Ascending aorta (tissue), 2 donors: ENCODE measurements around the gene RASA3. TPM values are rescaled to one million over a fixed set of nuclear protein-coding genes. Genes with fewer than 3 reads are reported as not detected.
A peak's percentile ranks its signal among the peaks of the same experiment; 100 is the strongest.

Experiments
- DNase-seq, 2 donors: peaks; one replicate each; pipeline ENCODE4 v3.0.0-alpha.2; 2019; ENCODE audit warnings: low spot score in 2 of 2
- H3K27ac ChIP-seq, 2 donors: fragments of 200-600 bp; sonication (generic); one replicate each; pipeline ENCODE4 v1.5.1; 2016 to 2017; ENCODE audit warnings: mild to moderate bottlenecking in 1 of 2
- H3K27me3 ChIP-seq: fragments of 200-600 bp; sonication (generic); one replicate; pipeline ENCODE4 v1.5.1; 2017
- H3K36me3 ChIP-seq, 2 donors: fragments of 200-600 bp; sonication (generic); one replicate each; pipeline ENCODE4 v1.5.1; 2016
- H3K4me1 ChIP-seq, 2 donors: fragments of 200-600 bp; sonication (generic); one replicate each; pipeline ENCODE4 v1.5.1; 2016 to 2017; ENCODE audit warnings: mild to moderate bottlenecking in 1 of 2
- H3K4me3 ChIP-seq, 2 donors: fragments of 200-600 bp; sonication (generic); one replicate each; pipeline ENCODE4 v1.5.1; 2016 to 2017; ENCODE audit warnings: mild to moderate bottlenecking in 1 of 2
- H3K9me3 ChIP-seq, 2 donors: fragments of 200-600 bp; sonication (generic); one replicate each; pipeline ENCODE4 v1.5.1; 2016
- intact Hi-C: fragments of 100-400 bp; cut with DNase I; formaldehyde crosslinking; loops from one replicate; pipeline ENCODE4 v1.15.1; 2023
- total RNA-seq: library from RNA; depleted of rRNA; stranded (reverse); fragments of >200 nt; gene quantifications from one replicate; pipeline ENCODE4 v1.1.0, GENCODE V29; 2016
- TF ChIP-seq, protein P1 (sequence below), 3 experiments: fragments of 200-600 bp in 2 of 3; fragments of 450-650 bp in 1 of 3; sonication (generic) in 2 of 3; IDR thresholded peaks; one replicate each; pipeline ENCODE4 v1.5.1; 2016 to 2019; ENCODE audit warnings: antibody characterized with exemption in 3 of 3, mild to moderate bottlenecking in 1 of 3, moderate library complexity in 1 of 3

The RASA3 gene
- total RNA-seq, 1 donor from 2014 or later = 30.7 TPM

GRCh38 chr13:114157869-114158495, 25.6 kb upstream of the RASA3 start:
- Histone ChIP-seq H3K36me3 (no peaks in the 10 kb centered on the region), H3K27ac (no peak overlapping the region), H3K4me1 (peaks cover 0 to 6% of the 10 kb centered on the region in 2 donors), H3K4me3 (no peak overlapping the region), H3K27me3 (no peaks in the 10 kb centered on the region), H3K9me3 (no peaks in the 10 kb centered on the region)
- TF ChIP-seq, protein P1, sequence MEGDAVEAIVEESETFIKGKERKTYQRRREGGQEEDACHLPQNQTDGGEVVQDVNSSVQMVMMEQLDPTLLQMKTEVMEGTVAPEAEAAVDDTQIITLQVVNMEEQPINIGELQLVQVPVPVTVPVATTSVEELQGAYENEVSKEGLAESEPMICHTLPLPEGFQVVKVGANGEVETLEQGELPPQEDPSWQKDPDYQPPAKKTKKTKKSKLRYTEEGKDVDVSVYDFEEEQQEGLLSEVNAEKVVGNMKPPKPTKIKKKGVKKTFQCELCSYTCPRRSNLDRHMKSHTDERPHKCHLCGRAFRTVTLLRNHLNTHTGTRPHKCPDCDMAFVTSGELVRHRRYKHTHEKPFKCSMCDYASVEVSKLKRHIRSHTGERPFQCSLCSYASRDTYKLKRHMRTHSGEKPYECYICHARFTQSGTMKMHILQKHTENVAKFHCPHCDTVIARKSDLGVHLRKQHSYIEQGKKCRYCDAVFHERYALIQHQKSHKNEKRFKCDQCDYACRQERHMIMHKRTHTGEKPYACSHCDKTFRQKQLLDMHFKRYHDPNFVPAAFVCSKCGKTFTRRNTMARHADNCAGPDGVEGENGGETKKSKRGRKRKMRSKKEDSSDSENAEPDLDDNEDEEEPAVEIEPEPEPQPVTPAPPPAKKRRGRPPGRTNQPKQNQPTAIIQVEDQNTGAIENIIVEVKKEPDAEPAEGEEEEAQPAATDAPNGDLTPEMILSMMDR (IDR thresholded peaks at IDR 0.05) = no peak
- intact Hi-C loops = no loop called here
- DNase-seq = no peak

- TF ChIP-seq, protein P1 (IDR thresholded peaks at IDR 0.05) = no peak
- intact Hi-C loops = no loop called here
Measured at GRCh38 chr13:114155926-114156883, 23.8 kb upstream of the RASA3 start.

DNA sequence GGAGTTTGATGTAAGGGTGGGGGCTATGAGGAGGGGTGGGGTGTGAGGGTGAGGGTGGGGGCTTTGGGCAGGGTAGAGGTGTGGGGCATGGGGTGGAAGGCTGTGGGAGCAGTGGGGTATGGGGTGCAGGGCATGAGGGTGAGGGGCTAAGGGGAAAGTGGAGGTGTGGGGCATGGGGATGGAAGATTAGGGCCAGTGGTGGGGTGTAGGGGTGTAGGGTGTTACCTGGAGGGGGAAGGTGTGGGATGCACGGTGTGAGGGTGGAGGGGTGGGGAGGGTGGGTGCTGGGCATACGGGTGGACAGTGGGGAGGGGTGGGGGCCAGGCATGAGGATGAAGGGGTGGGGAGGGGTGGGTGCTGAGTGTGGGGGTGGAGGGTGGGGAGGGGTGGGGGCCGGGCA, 22.9 kb upstream of the RASA3 start:
- TF ChIP-seq, protein P1 (IDR thresholded peaks at IDR 0.05) = no peak
- no peak overlapping the region for H3K27ac ChIP-seq
- intact Hi-C loops = no loop called here
- no peak overlapping the region for H3K4me3 ChIP-seq
- DNase-seq = no peak
- H3K27me3 ChIP-seq = no peaks in the 10 kb centered on the region
- H3K36me3 ChIP-seq = no peaks in the 10 kb centered on the region
- peaks cover 0 to 5% of the 10 kb centered on the region in 2 donors for H3K4me1 ChIP-seq
- no peaks in the 10 kb centered on the region for H3K9me3 ChIP-seq

More at GRCh38 chr13:114155926-114156883, 23.8 kb upstream of the RASA3 start:
- Histone ChIP-seq H3K27ac (no peak overlapping the region), H3K36me3 (no peaks in the 10 kb centered on the region), H3K9me3 (no peaks in the 10 kb centered on the region), H3K27me3 (no peaks in the 10 kb centered on the region), H3K4me1 (peaks cover 0 to 5% of the 10 kb centered on the region in 2 donors), H3K4me3 (no peak overlapping the region)
- no peak for DNase-seq

GRCh38 chr13:114154476-114154875, 22.1 kb upstream of the RASA3 start:
- no peak for DNase-seq
- Histone ChIP-seq H3K27ac (no peak overlapping the region), H3K9me3 (no peaks in the 10 kb centered on the region), H3K36me3 (no peaks in the 10 kb centered on the region), H3K27me3 (no peaks in the 10 kb centered on the region), H3K4me3 (no peak overlapping the region), H3K4me1 (peaks cover 0 to 5% of the 10 kb centered on the region in 2 donors)
- intact Hi-C loops = no loop called here
- TF ChIP-seq, protein P1 (IDR thresholded peaks at IDR 0.05) = no peak

GRCh38 chr13:114153485-114154080, 21.2 kb upstream of the RASA3 start:
- peak overlapping the region; percentile 37 to 70 for H3K27ac ChIP-seq
- intact Hi-C loops = no loop called here
- TF ChIP-seq, protein P1 (IDR thresholded peaks at IDR 0.05) = no peak

More at GRCh38 chr13:114153485-114154080, 21.2 kb upstream of the RASA3 start:
- no peaks in the 10 kb centered on the region for H3K9me3 ChIP-seq
- no peak overlapping the region for H3K4me3 ChIP-seq
- H3K27me3 ChIP-seq = no peaks in the 10 kb centered on the region
- peaks cover 0 to 5% of the 10 kb centered on the region in 2 donors for H3K4me1 ChIP-seq
- H3K36me3 ChIP-seq = no peaks in the 10 kb centered on the region
- DNase-seq = no peak
